Testis (tissue), 2 donors: Measurements from ENCODE around the gene OS9.

ENCODE experiments used
- CTCF ChIP-seq, 3 experiments: fragments of 450-650 bp in 2 of 3; fragments of 200-600 bp in 1 of 3; sonication (generic) in 1 of 3; IDR thresholded peaks; one replicate each; pipeline ENCODE4 v1.5.1; 2016 to 2019; ENCODE audit warnings: antibody characterized with exemption in 3 of 3, mild to moderate bottlenecking in 2 of 3, moderate library complexity in 1 of 3
- POLR2A ChIP-seq: fragments of 450-650 bp; IDR thresholded peaks from one replicate; pipeline ENCODE4 v1.6.1; 2017; ENCODE audit warnings: antibody characterized with exemption, mild to moderate bottlenecking, moderate library complexity

GRCh38 chr12:57657744-57658143 lies 36.2 kb upstream of the OS9 start:
- TF ChIP-seq CTCF (IDR thresholded peaks at IDR 0.05), result no peak
- TF ChIP-seq POLR2A, result no peak
